ENCODE data around the gene ITGA11.

DNA sequence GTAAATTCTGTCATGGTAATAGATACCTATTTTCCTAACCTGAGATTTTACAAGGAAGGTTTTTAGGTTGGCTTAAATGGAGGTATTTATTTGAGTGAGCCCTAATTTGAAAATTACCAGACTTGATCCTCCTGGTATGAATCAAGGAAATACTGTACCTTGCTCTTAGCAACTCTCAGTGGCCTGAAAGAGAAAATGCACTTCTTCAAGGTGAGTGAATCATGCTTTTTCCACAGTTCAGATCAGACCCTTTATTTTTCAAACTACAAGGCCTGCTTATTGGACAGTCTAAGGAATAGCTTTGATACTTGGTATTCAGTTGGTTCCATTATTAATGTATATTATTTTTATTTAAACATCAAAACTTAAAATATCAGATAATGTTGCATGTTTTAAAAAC, 139.0 kb downstream of the ITGA11 start:
- TF ChIP-seq MAFK (conservative IDR thresholded peaks at IDR 0.05 in 1 of 2, IDR thresholded peaks at IDR 0.05 in 1 of 2; ENCODE audit: low read length in 2 of 2) (no peak), STAT5B (CRISPR knock-in tag; IDR thresholded peaks at IDR 0.05) (no peak), REST (IDR thresholded peaks at IDR 0.05; ENCODE audit: borderline replicate concordance in 1 of 2, low read depth in 1 of 2, low read length in 2 of 2) (no peak), CTCF (CRISPR knock-in tag; IDR thresholded peaks at IDR 0.05) (no peak)
